GM19463 (cell line): ENCODE results near the gene PLXND1.

Experiments
- ATAC-seq: cut with Tn5 transposase; IDR thresholded peaks from one replicate; pipeline ENCODE4 v1.9.1; 2021; ENCODE audit warnings: mild to moderate bottlenecking, moderate library complexity; ENCODE audit not compliant: unreplicated experiment

PLXND1 gene

DNA sequence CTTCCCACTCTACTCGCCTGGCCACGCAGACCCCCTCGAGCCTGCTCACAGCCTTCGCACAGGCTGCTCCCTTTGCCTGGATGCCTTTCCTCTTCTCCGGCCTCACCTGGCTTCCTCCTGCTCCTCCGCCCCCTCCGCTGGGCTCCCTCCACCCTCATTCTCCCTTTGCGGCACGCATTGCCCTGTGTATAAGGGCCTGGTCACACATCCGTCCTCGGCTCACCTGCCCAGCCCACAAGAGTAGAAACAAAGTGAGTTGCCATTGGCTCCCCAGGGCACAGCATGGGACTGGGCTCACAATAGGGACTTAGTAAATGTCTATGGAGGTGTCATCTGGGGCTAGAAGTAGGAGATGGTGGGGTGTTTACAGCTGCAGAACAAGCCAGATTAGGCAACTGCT is 4.2 kb downstream of the PLXND1 start:
- no peak for ATAC-seq

DNA sequence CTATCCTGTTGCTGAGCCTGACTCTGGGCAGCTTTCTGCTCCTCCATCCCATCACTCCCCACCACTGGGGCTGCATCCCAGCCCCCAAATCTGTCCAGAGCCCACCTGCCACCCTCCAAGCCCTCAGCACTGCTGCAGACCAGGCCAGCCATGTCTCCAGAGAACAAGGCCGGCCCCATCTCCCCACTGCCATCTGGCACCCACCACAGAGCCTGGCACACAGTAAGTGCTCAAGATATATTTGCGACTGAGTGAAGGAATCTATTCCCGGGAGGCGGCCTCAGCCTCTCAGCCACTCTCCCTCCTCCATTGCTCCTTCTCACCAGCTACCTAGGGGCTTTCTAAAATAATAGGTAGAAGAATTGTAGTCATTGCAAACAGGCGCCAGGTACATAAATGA is 4.8 kb downstream of the PLXND1 start:
- no peak for ATAC-seq

DNA sequence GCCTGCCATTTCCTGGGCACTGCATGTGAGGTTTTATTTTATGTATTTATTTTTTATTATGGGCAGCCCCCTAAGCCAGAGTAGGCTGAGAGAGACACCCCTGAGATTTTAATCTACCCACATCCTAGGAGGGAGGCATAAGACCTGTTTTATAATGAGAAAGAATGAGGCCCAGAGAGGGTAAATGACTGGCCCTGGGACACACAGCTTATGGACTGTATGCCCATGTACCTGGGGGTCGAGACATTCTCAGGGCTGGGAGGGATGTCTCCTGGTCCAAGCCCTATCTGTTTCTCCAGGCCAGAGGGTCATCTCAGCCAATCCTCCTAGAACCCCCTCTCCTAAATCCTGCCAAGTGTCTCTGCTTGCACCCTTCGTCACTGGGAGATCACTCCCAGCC is 6.1 kb downstream of the PLXND1 start:
- no peak for ATAC-seq

DNA sequence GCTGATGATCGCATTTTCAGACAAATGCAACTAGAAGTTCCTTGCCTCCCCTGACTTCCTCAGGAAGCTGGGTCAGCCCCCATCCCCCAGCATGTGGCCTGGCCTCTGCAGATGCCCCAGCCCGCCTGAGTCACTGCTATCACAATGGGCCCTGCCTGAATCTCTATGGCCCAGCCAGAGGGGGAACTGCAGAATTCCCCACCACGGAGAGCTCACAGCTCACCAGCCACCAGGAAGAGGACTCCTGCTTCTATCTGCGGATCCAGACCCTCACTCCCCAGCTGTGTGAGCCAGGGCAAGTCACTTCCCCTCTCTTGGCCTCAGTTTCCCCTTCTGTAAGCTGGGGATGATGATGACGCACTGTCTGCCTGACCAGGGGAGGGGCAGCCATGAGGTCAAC is 6.9 kb downstream of the PLXND1 start:
- no peak for ATAC-seq

DNA sequence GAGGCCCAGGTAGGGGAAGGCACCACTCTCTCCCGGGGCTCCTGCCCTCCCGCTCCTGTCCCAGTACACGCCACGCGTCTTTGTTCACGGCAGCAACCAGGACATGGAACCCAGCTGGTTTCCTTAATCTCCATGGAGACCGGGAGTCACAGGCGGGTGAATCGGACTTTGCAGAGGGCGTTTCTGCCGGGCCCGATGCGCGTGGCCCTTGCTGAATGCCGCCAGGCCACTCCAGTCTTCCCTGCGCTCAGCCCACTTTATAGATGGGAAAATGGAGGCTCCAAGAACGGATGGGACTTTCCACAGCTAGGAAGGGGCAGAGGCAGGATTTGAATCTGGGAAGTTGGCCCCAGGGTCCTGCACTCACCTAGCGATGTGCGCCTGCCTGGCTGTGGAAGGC is 7.4 kb downstream of the PLXND1 start:
- ATAC-seq = no peak

DNA sequence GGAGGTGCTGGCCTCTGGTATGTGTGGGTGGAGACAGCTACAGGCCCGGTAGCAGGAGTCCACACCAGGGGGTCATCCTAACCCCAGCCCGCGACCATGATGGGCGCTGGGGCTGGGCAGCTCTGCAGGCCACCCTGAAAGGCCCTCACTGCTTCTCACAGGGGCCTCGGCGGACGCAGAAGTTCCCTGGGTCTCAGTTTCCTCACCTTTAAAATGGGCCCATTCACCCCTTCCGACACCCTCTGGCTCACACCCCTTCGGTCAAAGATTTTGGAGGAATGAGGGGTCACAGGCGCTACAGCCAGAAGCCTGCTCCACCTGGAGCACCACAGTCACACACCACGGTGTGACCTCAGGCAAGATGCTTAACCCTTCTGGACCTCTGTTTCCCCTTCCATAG is 8.0 kb downstream of the PLXND1 start:
- no peak for ATAC-seq

DNA sequence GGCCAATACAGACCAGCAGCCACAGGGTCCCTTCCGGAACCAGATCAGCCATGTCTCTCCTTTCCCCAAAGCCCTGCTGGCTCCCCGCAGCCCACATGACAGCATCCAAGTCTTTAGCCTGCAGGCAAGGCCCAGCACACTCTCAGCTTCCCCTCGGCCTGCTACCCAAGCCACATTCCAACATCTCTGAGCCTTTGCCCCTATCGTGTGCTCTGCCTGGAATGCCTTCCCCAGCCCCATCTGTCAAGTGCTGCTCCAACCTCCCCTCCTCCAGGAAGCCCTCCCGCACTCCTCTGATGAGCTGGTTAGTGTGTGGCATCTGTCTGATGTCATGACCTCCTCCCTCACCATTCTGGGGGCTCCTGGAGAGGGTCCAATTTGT is 8.5 kb downstream of the PLXND1 start:
- no peak for ATAC-seq

DNA sequence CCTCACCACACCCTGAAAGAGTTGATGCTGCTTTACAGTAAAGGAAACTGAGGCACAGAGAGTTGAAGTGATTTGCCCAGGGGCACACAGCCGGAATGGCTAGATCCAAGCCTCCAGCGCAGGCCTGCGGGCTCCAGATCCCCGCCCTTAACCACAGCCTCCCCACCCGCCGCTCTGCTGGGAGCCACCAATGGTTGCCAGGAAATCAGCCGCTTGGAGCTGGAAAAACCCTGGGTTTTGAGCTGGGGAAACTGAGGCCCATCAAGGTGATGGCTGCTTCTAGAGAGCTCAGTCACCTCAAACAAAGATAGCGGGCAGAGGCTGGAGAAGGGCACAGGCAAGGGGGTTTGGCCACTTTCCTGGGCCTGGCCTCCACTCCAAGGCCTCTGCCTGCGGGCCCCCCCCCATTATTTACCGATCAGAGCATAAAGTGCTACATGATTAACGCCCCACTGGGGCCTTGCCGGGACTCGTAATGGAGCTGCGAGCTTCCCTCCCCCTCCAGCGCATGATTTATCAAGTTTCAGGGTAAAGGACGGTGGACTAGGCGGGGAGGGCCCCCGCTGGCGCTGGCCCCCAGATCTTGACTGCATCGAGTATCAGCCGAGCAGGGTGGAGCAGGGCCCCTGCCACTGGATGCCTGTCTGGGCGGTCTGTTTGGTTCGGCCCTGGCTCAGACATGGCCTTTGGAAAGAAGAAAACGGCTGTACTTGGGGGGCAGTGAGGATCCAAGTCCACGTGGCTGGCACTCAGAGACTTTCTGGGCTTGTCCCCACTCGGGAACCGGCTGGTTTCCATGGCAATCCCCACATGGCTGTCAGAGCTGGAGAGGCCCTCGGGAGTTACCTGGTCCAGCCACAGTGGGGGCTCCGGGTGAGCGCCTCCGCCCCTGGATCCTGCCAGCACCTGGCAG is 9.1 kb downstream of the PLXND1 start:
- no peak for ATAC-seq

DNA sequence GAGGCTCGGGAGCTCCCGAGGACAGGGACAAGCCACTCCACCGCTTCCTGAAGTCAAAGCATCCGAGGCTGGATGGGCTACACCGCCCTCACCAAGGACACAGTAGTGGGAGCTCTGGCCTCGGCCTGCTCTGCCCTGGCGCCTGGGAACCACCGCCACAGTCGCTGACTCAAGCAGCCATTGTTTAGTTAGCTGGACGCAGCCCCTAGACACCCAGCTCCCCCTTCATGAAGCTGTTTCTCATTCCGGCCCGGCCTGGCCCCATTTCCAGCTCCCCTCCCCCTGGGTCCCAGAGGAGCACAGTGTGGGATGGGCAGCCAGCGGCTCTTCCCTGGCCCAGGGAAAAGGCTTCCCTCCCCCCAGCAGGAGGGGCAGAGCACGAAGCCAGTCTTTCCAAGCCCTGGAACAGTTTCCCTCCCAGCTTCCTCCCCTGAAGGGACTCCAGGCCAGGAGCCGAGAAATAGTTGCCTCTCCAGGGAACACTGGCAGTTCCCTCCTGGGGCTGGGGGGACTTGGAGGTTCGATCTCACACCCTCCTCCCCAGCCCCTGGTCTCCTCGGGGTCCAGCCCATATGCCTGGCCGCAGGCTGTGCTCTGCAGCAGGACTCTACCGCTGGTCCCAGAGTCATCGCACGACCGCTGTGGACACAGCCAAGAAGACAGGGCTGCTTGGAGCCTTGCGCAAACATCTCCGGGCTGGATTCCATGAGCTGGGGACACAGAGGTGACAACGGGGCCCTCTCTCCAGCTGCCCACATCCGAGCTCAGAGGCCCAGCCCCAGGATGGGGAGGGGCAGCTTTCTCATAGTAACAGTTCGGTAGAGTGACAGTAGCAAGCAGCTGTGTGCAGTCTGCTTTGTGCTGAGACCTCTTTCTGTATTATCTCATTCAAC is 10.0 kb downstream of the PLXND1 start:
- ATAC-seq = no peak

DNA sequence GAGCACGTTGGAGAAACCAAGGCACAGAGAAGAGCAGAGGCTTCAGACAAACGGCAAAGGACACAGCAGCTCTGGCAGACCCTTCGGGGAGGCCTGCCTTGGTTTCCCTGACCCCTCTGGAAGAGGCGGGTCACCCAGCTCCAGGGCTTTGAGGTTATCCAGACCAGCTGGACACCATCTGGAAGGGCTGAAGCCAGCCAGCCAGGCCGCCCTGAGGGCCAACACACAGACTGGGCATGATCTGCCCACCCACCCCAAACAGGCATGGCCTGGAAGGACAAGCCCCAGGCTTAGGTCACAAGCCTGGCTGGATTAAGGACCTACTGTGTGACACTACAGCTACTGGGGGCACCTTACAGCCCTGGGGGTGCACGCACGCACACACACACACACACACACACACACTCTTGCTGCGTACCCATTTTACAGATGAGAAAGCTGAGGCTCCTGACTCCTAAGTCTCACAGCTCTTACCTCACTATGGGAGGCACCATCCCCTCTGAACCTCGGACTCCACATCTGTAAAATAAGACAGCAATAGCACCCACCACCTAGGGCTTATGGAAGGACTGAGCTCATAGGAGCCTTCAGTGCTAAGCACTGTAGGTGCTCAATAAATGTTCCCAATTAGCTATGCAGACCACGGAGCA is 10.8 kb downstream of the PLXND1 start:
- ATAC-seq = no peak

DNA sequence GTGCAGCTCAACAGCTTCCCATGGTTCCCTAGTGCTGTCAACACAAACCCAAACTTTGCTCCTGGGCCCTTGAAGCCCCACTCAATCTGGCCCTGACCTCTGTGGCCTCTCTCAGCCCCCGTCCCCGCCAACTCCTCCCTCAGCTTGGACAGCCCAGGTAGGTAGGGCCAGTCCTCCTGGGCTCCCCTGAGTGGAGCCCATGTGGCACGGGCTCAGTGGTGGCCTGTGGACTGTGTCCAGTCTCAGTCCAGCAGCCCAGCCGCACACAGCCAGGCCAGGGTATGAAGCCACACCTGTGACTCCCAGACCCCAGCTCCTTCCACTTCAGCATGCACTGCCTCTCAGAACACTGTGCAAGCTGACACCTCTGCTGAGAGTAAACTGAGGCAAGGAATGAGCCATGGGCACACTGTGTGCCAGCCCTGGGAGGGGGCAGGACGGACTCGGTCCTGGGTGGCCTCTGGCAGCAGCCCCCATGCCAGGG is 11.5 kb downstream of the PLXND1 start:
- ATAC-seq = no peak

DNA sequence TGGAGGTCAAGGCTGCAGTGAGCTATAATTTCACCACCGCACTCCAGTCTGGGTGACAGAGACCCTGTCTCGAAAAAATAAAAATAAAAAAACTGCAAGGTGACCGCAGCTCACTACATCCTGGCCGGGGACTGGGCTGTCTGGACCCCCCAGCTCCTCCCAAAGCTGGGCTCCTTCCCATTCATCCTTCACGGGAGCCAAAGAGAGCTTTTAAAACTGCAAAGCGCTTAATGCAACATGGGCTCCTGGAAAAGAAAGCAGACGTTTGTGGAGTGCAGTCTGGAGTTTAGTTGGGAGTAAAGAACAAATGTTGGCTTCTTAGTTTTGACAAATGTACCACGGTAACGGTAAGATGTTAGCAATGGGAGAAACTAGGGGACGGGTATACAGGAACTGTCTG is 12.1 kb downstream of the PLXND1 start:
- no peak for ATAC-seq

DNA sequence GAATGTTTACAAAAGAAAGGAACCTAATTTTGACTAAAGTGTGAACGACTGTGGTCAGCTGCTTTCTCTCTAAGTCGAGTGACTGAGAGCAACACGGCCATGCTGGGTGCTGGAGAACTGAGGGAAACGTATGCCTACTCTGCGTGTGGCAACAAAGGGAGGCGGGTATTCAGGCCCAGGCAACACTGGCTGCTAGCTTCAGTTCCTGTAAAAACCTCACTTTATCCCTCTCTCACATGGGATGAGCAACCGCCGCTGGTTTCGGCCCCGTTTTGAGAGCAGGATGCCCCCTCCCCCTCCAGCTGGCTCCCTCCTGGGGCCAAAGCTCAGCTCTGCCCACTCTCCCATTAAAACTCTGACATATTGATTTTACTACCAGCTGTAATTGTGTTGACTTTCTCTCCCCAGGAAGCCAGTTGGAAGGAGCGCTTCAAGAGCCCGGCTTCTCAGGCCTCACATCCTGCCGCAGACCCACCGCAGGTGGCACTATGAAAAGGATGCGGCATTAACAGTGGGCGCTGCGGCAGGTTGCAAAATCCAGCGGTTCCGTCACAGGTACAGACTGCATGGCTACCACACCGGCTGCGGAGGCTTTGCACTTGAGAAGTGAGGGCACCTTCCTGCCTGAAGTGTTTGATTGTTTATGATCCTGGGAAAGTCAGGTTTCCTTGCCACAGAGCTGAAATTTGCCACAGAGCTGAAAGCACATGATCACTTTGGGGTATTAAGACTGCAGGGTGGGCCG is 12.7 kb downstream of the PLXND1 start:
- no peak for ATAC-seq

DNA sequence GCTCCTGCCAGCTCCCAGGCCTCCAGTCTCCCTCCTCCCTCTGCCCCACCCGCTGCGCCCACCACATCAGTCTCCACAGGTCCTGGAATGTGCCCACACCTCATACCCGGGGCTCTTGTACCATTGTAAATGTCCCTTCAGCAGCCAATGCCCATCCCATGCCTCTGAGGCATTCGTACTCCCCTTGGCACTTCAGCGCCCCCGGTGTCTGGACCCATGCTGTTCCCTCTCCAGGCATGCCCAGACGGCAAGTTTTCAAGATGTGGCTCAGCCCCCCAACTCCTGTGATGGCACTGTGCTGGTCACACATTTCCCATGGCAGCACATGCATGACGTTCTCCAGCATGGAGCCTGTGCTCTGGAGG is 13.3 kb downstream of the PLXND1 start:
- no peak for ATAC-seq

DNA sequence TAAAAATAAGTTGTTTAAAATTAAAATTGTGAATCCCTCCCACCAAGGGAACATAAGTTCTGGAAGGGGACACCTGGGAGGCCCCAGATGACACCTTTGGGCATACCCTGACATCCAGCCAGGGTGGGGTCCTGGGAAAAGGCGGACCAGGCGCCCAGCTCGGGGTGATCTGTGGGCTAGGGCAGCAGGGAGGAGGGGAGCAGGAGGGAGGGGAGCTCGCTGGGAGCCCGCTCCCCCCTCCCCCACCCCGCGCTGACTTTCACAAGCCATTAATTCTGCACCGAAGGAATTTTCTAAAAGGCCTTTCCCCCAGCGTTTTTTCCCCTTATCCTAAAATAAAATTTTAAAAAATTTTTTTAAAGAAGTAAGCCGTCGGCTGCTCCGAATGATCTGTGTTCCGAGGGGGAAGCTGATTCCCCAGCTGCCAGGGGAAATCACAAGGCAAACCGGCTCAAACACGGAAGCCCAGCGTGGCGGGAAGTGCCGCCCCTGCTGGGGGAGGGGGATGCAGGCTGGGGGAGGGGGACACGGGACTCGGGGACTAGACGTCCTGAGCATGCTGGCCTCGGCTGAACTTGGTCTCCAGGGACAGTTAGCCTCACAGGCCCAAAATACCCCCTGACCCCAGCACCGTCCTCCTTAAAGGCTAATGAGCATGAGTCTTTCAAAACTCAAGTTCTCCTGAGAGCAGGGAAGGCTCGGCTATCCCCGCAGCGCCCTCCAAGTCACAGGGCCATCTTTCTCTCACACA is 13.9 kb downstream of the PLXND1 start:
- no peak for ATAC-seq

DNA sequence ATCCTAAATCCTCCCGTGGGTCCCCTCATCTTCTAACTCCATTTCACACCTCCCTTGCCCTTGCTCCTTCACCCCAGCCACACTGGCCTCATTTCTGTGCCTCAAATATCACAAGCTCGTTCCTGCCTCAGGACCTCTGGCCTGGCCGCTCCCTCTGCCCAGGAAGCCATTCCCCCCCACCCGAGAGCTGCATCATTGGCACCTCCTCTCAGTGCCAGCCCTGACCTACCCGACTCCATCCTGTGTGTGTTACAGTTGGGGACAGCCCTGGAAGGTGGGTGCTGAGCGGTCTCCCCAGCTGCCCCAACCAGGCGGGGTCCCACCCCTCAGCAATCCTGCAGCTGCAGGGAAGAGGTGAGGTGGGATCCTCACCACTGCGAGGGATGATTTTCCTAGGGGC is 14.5 kb downstream of the PLXND1 start:
- ATAC-seq = no peak

DNA sequence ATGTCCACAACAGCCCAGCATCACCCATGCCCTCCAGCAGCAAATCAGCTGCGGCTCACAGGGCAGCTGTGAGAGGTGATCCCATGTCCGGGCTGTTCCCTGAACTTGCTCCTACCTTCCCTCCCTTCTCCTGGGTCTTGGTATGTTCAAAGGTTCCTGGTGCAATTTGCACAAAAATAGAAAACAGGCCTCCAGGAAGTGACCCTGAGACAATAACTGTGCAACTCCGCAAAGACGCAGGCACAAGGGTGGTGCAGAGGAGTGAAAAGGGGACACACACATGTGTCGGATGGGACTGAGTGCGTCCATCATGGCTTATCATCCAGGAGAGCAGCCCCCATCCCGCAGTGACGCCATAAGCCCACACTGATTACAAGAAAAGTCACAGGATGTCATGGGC is 16.3 kb downstream of the PLXND1 start:
- no peak for ATAC-seq

DNA sequence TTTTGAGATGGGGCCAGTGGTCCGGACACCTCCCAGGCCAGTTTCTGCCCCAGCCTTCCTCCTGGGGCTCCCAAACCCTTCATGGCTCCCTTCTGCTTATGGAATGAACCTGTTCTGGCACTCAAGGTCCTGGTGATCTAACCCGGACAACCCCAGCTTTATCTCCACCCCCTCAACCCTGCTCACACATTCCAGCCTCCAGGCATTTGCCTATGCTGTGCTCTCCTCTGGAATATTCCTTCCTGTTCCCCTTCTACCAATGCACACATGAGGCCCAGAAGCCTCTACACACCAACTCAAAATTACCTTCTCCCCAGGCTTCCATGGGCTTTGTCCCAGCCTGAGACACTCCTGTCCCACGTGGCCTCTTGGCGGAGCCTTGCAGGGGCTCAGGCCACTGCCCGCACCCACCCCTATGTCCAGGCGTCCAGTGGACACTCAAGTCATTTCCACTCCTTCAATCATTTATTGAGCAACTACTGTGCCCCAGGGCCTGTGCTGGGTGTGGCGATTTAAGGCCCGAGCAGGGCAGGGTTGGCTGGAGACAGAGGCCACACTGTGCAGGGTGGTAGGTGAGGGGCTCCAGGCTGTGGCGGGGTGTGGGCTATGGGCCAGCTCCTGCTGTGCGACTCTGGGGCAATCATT is 18.8 kb downstream of the PLXND1 start:
- no peak for ATAC-seq

DNA sequence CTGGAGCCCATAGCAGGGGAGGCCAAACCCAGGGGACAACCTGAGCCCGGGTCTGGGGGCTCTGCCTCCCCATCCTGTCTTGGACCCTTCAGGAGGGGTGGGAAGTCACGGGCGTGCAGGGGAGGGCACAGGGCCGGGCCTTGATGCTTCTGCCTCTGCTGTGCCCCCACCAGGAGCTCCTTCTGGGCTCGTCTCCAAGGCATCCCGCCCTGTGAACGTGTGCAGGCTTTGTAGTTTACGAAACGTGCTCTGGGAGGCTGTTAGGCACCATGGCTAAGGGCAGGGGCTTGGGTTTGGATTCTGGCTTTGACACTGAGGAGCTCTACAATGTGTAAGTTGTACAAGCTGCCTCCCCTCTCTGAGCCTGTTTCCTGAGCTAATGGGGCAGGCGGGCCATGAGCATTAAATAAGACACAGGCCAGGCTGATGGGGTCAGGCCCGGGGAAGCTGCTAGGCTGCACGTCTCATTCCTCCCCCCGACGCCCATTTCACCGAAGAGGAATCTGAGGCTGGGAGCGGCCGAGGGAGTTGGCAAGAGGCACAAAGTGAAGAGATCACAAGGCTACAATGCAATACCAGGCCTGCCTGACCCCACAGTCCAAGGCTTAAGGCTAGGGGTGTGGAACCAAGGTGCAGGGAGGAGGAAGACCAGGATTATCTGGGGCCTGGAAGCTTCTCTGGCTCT is 19.6 kb downstream of the PLXND1 start:
- no peak for ATAC-seq
